Measurements from ENCODE around the gene RAX. TPM values are rescaled to one million over a fixed set of nuclear protein-coding genes. Genes with fewer than 3 reads are reported as not detected.

RAX gene
- total and polyA plus RNA-seq, 2 of the 8 experiments (the other 6 are each of a cell fraction or from before 2014, with no cell fraction given): 0.12 to 0.52 TPM

GRCh38 chr18:59300676-59301285, 27.5 kb upstream of the RAX start:
- Histone ChIP-seq H3K36me3 (ENCODE audit: control insufficient read depth in 2 of 4, insufficient read depth in 4 of 4, low read length in 3 of 4) (no peaks in the 10 kb centered on the region), H3K56ac (replicated peaks; ENCODE audit: insufficient read length, low read depth, low read length) (no peak overlapping the region), H3K79me2 (ENCODE audit: control insufficient read depth in 1 of 2, insufficient read depth in 2 of 2, low read length in 2 of 2) (no peaks in the 10 kb centered on the region), H3K9ac (replicated peaks in 1 of 4; ENCODE audit: extremely low read depth in 1 of 4, low read depth in 3 of 4, low read length in 3 of 4) (no peak overlapping the region), H3K4me3 (ENCODE audit: extremely low read depth in 1 of 4, insufficient read depth in 2 of 4, low read depth in 3 of 4, low read length in 4 of 4) (no peak overlapping the region), H3K23ac (ENCODE audit: insufficient read length) (no peak overlapping the region), H2BK15ac (ENCODE audit: low read length) (no peak overlapping the region), H3K23me2 (ENCODE audit: low read depth, low read length) (no peaks in the 10 kb centered on the region; the same call in 1 of the 2 replicates), H3K14ac (ENCODE audit: insufficient read length) (no peak overlapping the region), H3K27me3 (replicated peaks in 1 of 4; ENCODE audit: control insufficient read depth in 3 of 4, extremely low read depth in 1 of 4, insufficient read depth in 3 of 4, low read length in 3 of 4) (peaks cover 0 to 2% (median 0%) of the 10 kb centered on the region in 4 experiments; a peak in 2 of 7 replicates), H3K27ac (ENCODE audit: low read depth, low read length) (no peak overlapping the region), H2BK120ac (replicated peaks; ENCODE audit: low read depth, low read length) (no peak overlapping the region), H3K9me3 (ENCODE audit: insufficient read depth in 2 of 2, low read depth in 1 of 2, low read length in 1 of 2) (no peaks in the 10 kb centered on the region), H4K91ac (replicated peaks; ENCODE audit: insufficient read length, low read length) (no peak overlapping the region), H3K79me1 (ENCODE audit: low read depth, low read length) (no peaks in the 10 kb centered on the region), H4K5ac (ENCODE audit: insufficient read length, low read depth, low read length) (no peak overlapping the region), H4K20me1 (replicated peaks in 1 of 2; ENCODE audit: control insufficient read depth in 1 of 2, insufficient read depth in 2 of 2, low read length in 2 of 2) (no peaks in the 10 kb centered on the region), H2AFZ (ENCODE audit: low read length) (no peak overlapping the region), H2BK12ac (ENCODE audit: low read depth, low read length) (no peak overlapping the region), H3K4me2 (ENCODE audit: insufficient read depth in 1 of 2, low read depth in 2 of 2, low read length in 2 of 2) (no peak overlapping the region), H2BK5ac (ENCODE audit: low read depth, low read length) (no peak overlapping the region), H2BK20ac (ENCODE audit: low read length) (no peak overlapping the region), H3K18ac (ENCODE audit: extremely low read depth, low read length) (no peak overlapping the region), H4K8ac (ENCODE audit: extremely low read depth, insufficient read depth, low read length) (peak overlapping the region; percentile 53; the same call in 1 of the 2 replicates), H2AK5ac (ENCODE audit: low read depth, low read length) (no peak overlapping the region), H3K4me1 (replicated peaks in 1 of 4; ENCODE audit: control insufficient read depth in 3 of 4, insufficient read depth in 4 of 4, low read length in 3 of 4) (no peaks in the 10 kb centered on the region), H3K4ac (replicated peaks; ENCODE audit: insufficient read length, low read depth, low read length) (no peak overlapping the region)
- no peak for FAIRE-seq
- no peak for TF ChIP-seq POU5F1 (IDR thresholded peaks at IDR 0.05; ENCODE audit: low read depth, low read length)
- no peak for TF ChIP-seq RNF2 (IDR thresholded peaks at IDR 0.05; ENCODE audit: borderline replicate concordance, low read depth, low read length, missing control alignments, poor library complexity, severe bottlenecking)
- no peak for TF ChIP-seq USF2 (IDR thresholded peaks at IDR 0.05; ENCODE audit: low read length)
- TF ChIP-seq FOSL1 (IDR thresholded peaks at IDR 0.05; ENCODE audit: insufficient read depth, low read depth, low read length): no peak
- no peak for TF ChIP-seq CREB1 (IDR thresholded peaks at IDR 0.05)
- no peak for TF ChIP-seq CHD1 (IDR thresholded peaks at IDR 0.05; ENCODE audit: low read depth, low read length)
- CTCF ChIA-PET (ENCODE audit: partially characterized antibody): interaction anchor here (0.8 to 3.6 kb wide), 9 partner anchors 10 to 102 kb away, joined by 3 to 19 read pairs (median 4); partner anchors contain the start of gene CPLX4
- WGBS, 2 experiments (ENCODE audit: extremely low coverage in 1 of 2, insufficient coverage in 1 of 2, insufficient read length in 1 of 2, insufficient replicate concordance in 2 of 2, low coverage in 1 of 2, low lambda C conversion rate in 2 of 2, missing lambda C conversion rate in 1 of 2): 80% methylated on average over 3 of the region's 3 CpGs; no CpG with 5 or more reads in 1 of the 2 experiments
- DNase-seq (ENCODE audit: low read depth in 1 of 2, low spot score in 2 of 2): no peak
- POLR2A ChIA-PET (ENCODE audit: partially characterized antibody): interaction anchor here (1.0 kb wide), 1 partner anchor 24 kb away, joined by 3 read pairs; no protein-coding TSS in a partner anchor
